Suprapubic skin (tissue), 3 donors: Measurements from ENCODE around the gene HSD17B14.

ENCODE experiments used
- CTCF ChIP-seq, 2 donors: fragments of 200-600 bp in 1 of 2; fragments of 450-650 bp in 1 of 2; sonication (generic) in 1 of 2; IDR thresholded peaks; one replicate each; pipeline ENCODE4 v1.5.1; 2016 to 2019; ENCODE audit warnings: antibody characterized with exemption in 2 of 2, mild to moderate bottlenecking in 1 of 2, moderate library complexity in 1 of 2
- POLR2A ChIP-seq, 2 donors: fragments of 450-650 bp; IDR thresholded peaks; one replicate each; pipeline ENCODE4 v1.6.1; 2017; ENCODE audit warnings: antibody characterized with exemption in 2 of 2, mild to moderate bottlenecking in 2 of 2, moderate library complexity in 2 of 2

GRCh38 chr19:48768994-48769713 lies 67.1 kb downstream of the HSD17B14 start:
- TF ChIP-seq CTCF (IDR thresholded peaks at IDR 0.05) (no peak), POLR2A (IDR thresholded peaks at IDR 0.05) (no peak)
